NB4 (cell line): ENCODE measurements around the gene PIAS4.

Experiments
- DNase-seq: peaks from one replicate; pipeline ENCODE4 v3.0.0; 2010; ENCODE audit warnings: low read depth
- H3K4me3 ChIP-seq: one replicate; pipeline ENCODE4 v1.5.1; 2011; ENCODE audit warnings: mild to moderate bottlenecking, low read depth, low read length, moderate library complexity
- CTCF ChIP-seq: IDR thresholded peaks from one replicate; pipeline ENCODE4 v1.5.1; 2012; ENCODE audit warnings: low read depth, low read length
- MAX ChIP-seq: IDR thresholded peaks from 2 replicates; pipeline ENCODE4 v1.6.1; 2011; ENCODE audit warnings: low read depth, low read length
- MYC ChIP-seq: IDR thresholded peaks from 2 replicates; pipeline ENCODE4 v1.6.1; 2011; ENCODE audit warnings: low read depth, low read length
- POLR2A ChIP-seq: IDR thresholded peaks from 2 replicates; pipeline ENCODE4 v1.6.1; 2011; ENCODE audit warnings: mild to moderate bottlenecking; ENCODE audit not compliant: insufficient read length; ENCODE audit errors: extremely low read depth

PIAS4 gene

GRCh38 chr19:4069331-4069959 lies 61.9 kb downstream of the PIAS4 start:
- TF ChIP-seq MYC (no peak), POLR2A (no peak), CTCF (no peak), MAX (no peak)
- DNase-seq, result peak; percentile 57
- no peak overlapping the region for H3K4me3 ChIP-seq

GRCh38 chr19:4071610-4072009 lies 64.1 kb downstream of the PIAS4 start:
- no peak for DNase-seq
- no peak for TF ChIP-seq POLR2A
- no peak for TF ChIP-seq MAX
- TF ChIP-seq MYC, result no peak
- TF ChIP-seq CTCF, result no peak
- H3K4me3 ChIP-seq, result no peak overlapping the region

- TF ChIP-seq CTCF (no peak), MYC (no peak), MAX (no peak), POLR2A (no peak)
- no peak overlapping the region for H3K4me3 ChIP-seq
- peak; percentile 68 for DNase-seq
Measured at GRCh38 chr19:4075373-4075772, 67.8 kb downstream of the PIAS4 start.

GRCh38 chr19:4077007-4077374 lies 69.5 kb downstream of the PIAS4 start:
- no peak for TF ChIP-seq CTCF
- TF ChIP-seq POLR2A, result no peak
- TF ChIP-seq MYC, result no peak
- no peak for TF ChIP-seq MAX
- no peak for DNase-seq
- no peak overlapping the region for H3K4me3 ChIP-seq

GRCh38 chr19:4077800-4078684 lies 70.5 kb downstream of the PIAS4 start:
- TF ChIP-seq MYC (peak; percentile 33; the same call in 1 of the 2 replicates), POLR2A (no peak), MAX (peak; percentile 62; the same call in 1 of the 2 replicates)
- H3K4me3 ChIP-seq, result no peak overlapping the region
- peak; percentile 73 for DNase-seq

GRCh38 chr19:4080473-4080872 lies 72.9 kb downstream of the PIAS4 start:
- TF ChIP-seq POLR2A, result no peak
- TF ChIP-seq MAX, result no peak
- no peak for TF ChIP-seq CTCF
- TF ChIP-seq MYC, result no peak
- no peak for DNase-seq
- no peak overlapping the region for H3K4me3 ChIP-seq
